Measurements from ENCODE around the gene ITPR1.
A peak's percentile ranks its signal among the peaks of the same experiment; 100 is the strongest.

DNA sequence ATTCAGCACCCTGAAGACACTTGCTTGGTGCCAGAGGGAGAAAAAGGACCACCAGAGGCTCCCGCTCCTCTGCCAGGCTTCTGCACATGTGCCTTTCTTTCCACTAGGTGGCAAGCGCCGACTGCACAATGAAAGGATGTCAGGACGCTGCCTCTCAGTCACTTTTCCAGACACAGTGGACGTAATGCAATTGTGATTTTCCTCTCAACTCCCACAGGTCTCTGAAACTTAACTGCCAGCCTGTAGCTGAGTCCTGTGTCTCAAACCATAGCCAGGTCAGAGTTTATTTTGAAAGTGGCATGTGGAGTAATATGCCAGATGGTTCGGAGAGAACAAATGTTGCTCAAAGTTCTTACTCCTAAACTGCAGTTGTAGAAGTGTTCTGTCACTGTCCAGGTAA lies 162.9 kb downstream of the ITPR1 start:
- TF ChIP-seq, protein P1, sequence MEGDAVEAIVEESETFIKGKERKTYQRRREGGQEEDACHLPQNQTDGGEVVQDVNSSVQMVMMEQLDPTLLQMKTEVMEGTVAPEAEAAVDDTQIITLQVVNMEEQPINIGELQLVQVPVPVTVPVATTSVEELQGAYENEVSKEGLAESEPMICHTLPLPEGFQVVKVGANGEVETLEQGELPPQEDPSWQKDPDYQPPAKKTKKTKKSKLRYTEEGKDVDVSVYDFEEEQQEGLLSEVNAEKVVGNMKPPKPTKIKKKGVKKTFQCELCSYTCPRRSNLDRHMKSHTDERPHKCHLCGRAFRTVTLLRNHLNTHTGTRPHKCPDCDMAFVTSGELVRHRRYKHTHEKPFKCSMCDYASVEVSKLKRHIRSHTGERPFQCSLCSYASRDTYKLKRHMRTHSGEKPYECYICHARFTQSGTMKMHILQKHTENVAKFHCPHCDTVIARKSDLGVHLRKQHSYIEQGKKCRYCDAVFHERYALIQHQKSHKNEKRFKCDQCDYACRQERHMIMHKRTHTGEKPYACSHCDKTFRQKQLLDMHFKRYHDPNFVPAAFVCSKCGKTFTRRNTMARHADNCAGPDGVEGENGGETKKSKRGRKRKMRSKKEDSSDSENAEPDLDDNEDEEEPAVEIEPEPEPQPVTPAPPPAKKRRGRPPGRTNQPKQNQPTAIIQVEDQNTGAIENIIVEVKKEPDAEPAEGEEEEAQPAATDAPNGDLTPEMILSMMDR (IDR thresholded peaks at IDR 0.05): peak; percentile 88
- no peak for TF ChIP-seq POLR2AphosphoS5 (IDR thresholded peaks at IDR 0.05; ENCODE audit: low read depth, low read length)
- no peak for TF ChIP-seq TCF7L2 (IDR thresholded peaks at IDR 0.05; ENCODE audit: low read depth, low read length)
- TF ChIP-seq SIN3A (IDR thresholded peaks at IDR 0.05; ENCODE audit: borderline replicate concordance, insufficient read depth, low read depth, low read length): no peak

Measured in Panc1 (cell line).